Measurements from ENCODE around the gene RHBDD3.

Gene RHBDD3

GRCh38 chr22:29302681-29303465 lies 35.1 kb upstream of the RHBDD3 start:
- FAIRE-seq, result no peak
- TF ChIP-seq POLR2AphosphoS5 (IDR thresholded peaks at IDR 0.05; ENCODE audit: low read depth, low read length) (no peak), TAF1 (IDR thresholded peaks at IDR 0.05; ENCODE audit: borderline replicate concordance, low read depth, low read length) (no peak), POLR2A (IDR thresholded peaks at IDR 0.05; ENCODE audit: low read depth, low read length) (no peak)
- DNase-seq (ENCODE audit: insufficient read length), result no peak

DNA sequence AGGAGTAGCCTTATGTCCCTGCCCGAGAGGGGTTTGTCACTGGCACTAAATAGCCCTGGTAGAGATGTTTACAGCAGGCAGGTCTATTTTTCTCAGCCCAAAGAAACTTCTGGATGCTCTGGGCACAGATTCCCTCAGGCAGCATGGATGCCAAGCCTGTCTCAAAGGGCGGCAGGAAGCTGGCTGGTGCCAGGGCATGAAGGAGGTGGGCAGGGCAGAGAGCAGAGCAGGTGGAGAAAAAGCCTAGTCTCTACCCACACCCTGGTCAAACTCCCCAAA lies 34.6 kb upstream of the RHBDD3 start:
- FAIRE-seq (no peak), DNase-seq (ENCODE audit: insufficient read length) (no peak)
- TF ChIP-seq TAF1 (IDR thresholded peaks at IDR 0.05; ENCODE audit: borderline replicate concordance, low read depth, low read length) (no peak), POLR2A (IDR thresholded peaks at IDR 0.05; ENCODE audit: low read depth, low read length) (no peak), POLR2AphosphoS5 (IDR thresholded peaks at IDR 0.05; ENCODE audit: low read depth, low read length) (no peak)

GRCh38 chr22:29301716-29302401 lies 34.1 kb upstream of the RHBDD3 start:
- TF ChIP-seq POLR2AphosphoS5 (IDR thresholded peaks at IDR 0.05; ENCODE audit: low read depth, low read length), result no peak
- no peak for TF ChIP-seq POLR2A (IDR thresholded peaks at IDR 0.05; ENCODE audit: low read depth, low read length)
- no peak for TF ChIP-seq TAF1 (IDR thresholded peaks at IDR 0.05; ENCODE audit: borderline replicate concordance, low read depth, low read length)
- FAIRE-seq (no peak), DNase-seq (ENCODE audit: insufficient read length) (no peak)

- peak; percentile 85 for TF ChIP-seq POLR2A (IDR thresholded peaks at IDR 0.05; ENCODE audit: low read depth, low read length)
- TF ChIP-seq POLR2AphosphoS5 (IDR thresholded peaks at IDR 0.05; ENCODE audit: low read depth, low read length), result peak; percentile 96
- TF ChIP-seq TAF1 (IDR thresholded peaks at IDR 0.05; ENCODE audit: borderline replicate concordance, low read depth, low read length), result no peak
- DNase-seq (ENCODE audit: insufficient read length), result no peak
- no peak for FAIRE-seq
These were observed 33.2 kb upstream of the RHBDD3 start for GRCh38 chr22:29300807-29301601.

DNA sequence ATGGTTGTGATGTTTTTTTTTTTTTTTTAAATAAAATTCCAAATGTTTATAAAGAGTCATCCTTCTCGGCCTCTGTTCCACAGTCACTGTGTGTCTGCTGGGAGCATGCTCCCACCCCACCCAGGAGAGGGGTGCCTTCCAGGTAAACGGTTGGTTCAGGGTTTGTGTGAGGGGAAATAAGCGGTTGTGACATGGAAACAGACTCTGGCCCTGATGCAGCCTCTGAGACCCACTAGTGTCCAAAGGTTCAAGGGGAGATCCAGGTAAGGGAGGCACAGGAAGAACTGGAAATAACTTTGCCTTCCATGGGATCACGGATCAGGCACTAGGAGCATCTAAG lies 32.7 kb upstream of the RHBDD3 start:
- FAIRE-seq (no peak), DNase-seq (ENCODE audit: insufficient read length) (no peak)
- no peak for TF ChIP-seq TAF1 (IDR thresholded peaks at IDR 0.05; ENCODE audit: borderline replicate concordance, low read depth, low read length)
- TF ChIP-seq POLR2A (IDR thresholded peaks at IDR 0.05; ENCODE audit: low read depth, low read length), result no peak; the same call in 1 of the 2 replicates
- no peak for TF ChIP-seq POLR2AphosphoS5 (IDR thresholded peaks at IDR 0.05; ENCODE audit: low read depth, low read length)

- FAIRE-seq (no peak), DNase-seq (ENCODE audit: insufficient read length) (no peak)
- TF ChIP-seq TAF1 (IDR thresholded peaks at IDR 0.05; ENCODE audit: borderline replicate concordance, low read depth, low read length) (no peak), POLR2AphosphoS5 (IDR thresholded peaks at IDR 0.05; ENCODE audit: low read depth, low read length) (no peak), POLR2A (IDR thresholded peaks at IDR 0.05; ENCODE audit: low read depth, low read length) (peak; percentile 48)
These were observed 31.5 kb upstream of the RHBDD3 start for GRCh38 chr22:29299136-29299900.

DNA sequence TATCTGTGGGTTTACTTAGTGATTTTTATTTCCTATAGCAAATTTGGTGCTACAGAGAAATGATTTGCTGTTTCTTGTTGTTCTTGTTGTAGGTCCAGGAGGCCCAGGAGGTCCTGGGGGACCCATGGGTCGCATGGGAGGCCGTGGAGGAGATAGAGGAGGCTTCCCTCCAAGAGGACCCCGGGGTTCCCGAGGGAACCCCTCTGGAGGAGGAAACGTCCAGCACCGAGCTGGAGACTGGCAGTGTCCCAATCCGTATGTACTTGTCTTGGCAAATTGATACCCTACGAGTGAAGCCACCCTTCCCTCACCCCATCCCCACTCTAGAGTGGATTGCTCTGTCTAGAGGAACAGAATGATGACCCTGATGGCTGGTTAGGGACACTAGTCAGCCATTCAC lies 30.9 kb upstream of the RHBDD3 start:
- no peak for TF ChIP-seq POLR2A (IDR thresholded peaks at IDR 0.05; ENCODE audit: low read depth, low read length)
- TF ChIP-seq POLR2AphosphoS5 (IDR thresholded peaks at IDR 0.05; ENCODE audit: low read depth, low read length), result no peak
- no peak for TF ChIP-seq TAF1 (IDR thresholded peaks at IDR 0.05; ENCODE audit: borderline replicate concordance, low read depth, low read length)
- FAIRE-seq, result no peak
- no peak for DNase-seq (ENCODE audit: insufficient read length)

DNA sequence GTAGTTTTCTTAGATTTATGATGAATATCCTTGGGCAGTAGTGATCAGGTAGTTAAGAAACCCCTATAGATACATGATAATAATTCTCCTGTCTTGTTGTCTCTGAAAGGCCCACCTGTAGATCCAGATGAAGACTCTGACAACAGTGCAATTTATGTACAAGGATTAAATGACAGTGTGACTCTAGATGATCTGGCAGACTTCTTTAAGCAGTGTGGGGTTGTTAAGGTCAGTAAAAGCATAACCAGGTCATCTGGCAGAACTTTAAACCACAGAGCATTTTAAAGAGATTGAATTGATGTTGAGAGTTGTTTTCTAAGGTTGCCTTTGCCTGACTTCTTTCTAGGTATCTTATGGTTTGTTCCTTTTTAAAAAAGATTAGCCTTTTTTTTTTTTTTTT lies 24.6 kb upstream of the RHBDD3 start:
- TF ChIP-seq TAF1 (IDR thresholded peaks at IDR 0.05; ENCODE audit: borderline replicate concordance, low read depth, low read length), result no peak
- no peak for TF ChIP-seq POLR2A (IDR thresholded peaks at IDR 0.05; ENCODE audit: low read depth, low read length)
- TF ChIP-seq POLR2AphosphoS5 (IDR thresholded peaks at IDR 0.05; ENCODE audit: low read depth, low read length), result no peak
- no peak for FAIRE-seq
- DNase-seq (ENCODE audit: insufficient read length), result no peak

DNA sequence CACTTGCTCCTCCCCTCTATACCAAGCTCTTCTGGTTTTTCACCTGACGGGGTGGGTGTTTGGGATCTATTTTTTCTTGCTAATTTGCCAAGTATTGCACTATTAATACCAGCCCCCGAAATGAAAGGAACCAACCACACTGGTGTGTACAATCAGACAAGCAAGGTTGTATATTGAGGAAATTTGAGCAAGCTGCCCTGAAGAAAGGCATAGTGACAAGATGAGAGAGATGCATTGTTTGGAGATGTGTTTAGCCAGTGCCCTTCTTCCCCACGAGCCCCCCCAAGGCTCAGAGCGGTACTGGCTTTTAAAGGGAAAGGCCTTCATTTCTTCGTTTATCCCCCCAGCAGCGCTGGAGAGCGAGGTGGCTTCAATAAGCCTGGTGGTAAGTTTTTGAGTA lies 23.4 kb upstream of the RHBDD3 start:
- FAIRE-seq, result no peak
- TF ChIP-seq POLR2AphosphoS5 (IDR thresholded peaks at IDR 0.05; ENCODE audit: low read depth, low read length), result no peak
- TF ChIP-seq TAF1 (IDR thresholded peaks at IDR 0.05; ENCODE audit: borderline replicate concordance, low read depth, low read length), result no peak
- TF ChIP-seq POLR2A (IDR thresholded peaks at IDR 0.05; ENCODE audit: low read depth, low read length), result no peak
- DNase-seq (ENCODE audit: insufficient read length), result no peak

GRCh38 chr22:29290061-29290460 lies 22.3 kb upstream of the RHBDD3 start:
- FAIRE-seq (no peak), DNase-seq (ENCODE audit: insufficient read length) (no peak)
- no peak; the same call in 1 of the 2 replicates for TF ChIP-seq POLR2AphosphoS5 (IDR thresholded peaks at IDR 0.05; ENCODE audit: low read depth, low read length)
- TF ChIP-seq POLR2A (IDR thresholded peaks at IDR 0.05; ENCODE audit: low read depth, low read length), result 0 out of 2 replicates have a peak, but pooled peaks have one; percentile 23

DNA sequence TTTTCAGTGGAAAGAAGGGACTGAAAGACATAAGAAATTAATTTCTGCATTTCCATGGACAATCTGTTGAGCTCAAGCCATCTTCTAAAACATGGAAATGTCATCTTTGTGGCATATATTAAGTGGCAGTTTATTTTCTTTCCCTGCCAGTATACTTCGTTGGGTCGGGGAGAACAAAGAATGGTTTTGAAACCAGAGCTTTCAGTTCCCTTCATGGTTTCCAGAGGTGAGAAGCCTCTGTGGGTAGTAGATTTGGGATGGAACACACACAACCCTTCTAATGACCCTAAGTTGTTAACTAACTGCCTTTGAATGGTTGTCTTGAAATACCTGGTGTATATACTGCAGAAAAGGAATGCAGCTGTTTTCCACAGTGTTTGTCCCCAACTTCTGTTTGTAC lies 21.1 kb upstream of the RHBDD3 start:
- DNase-seq (ENCODE audit: insufficient read length), result no peak
- no peak for FAIRE-seq
- TF ChIP-seq POLR2A (IDR thresholded peaks at IDR 0.05; ENCODE audit: low read depth, low read length) (no peak), POLR2AphosphoS5 (IDR thresholded peaks at IDR 0.05; ENCODE audit: low read depth, low read length) (no peak), TAF1 (IDR thresholded peaks at IDR 0.05; ENCODE audit: borderline replicate concordance, low read depth, low read length) (no peak)
